Psoas muscle (tissue), 8 donors: ENCODE results near the gene CACNG3. TPM values are rescaled to one million over a fixed set of nuclear protein-coding genes. Genes with fewer than 3 reads are reported as not detected.

Experiments used
- ATAC-seq, 4 donors: fragments of 200-7000 bp; cut with Tn5 transposase; one replicate each; pipeline ENCODE4 v1.9.1; 2020; ENCODE audit warnings: moderate library complexity in 3 of 4, mild to moderate bottlenecking in 2 of 4
- DNase-seq, 2 donors: peaks; one replicate each; pipeline ENCODE4 v3.0.0-alpha.2; 2020
- H3K27ac ChIP-seq: fragments of 200-600 bp; one replicate; pipeline ENCODE4 v1.8.0; 2022
- H3K27me3 ChIP-seq, 3 donors: fragments of 200-600 bp in 1 of 3; one replicate each; pipeline versions ENCODE4 v1.6.1 to v1.8.0; 2013 to 2022; ENCODE audit warnings: low read length in 2 of 3, mild to moderate bottlenecking in 2 of 3, moderate library complexity in 1 of 3; ENCODE audit not compliant: insufficient read depth in 3 of 3
- H3K36me3 ChIP-seq, 2 donors: fragments of 200-600 bp in 1 of 2; one replicate each; pipeline versions ENCODE4 v1.6.1 to v1.8.0; 2013 to 2022; ENCODE audit warnings: low read depth in 1 of 2, mild to moderate bottlenecking in 1 of 2, moderate library complexity in 1 of 2; ENCODE audit not compliant: insufficient read depth in 1 of 2
- H3K4me1 ChIP-seq: fragments of 200-600 bp; one replicate; pipeline ENCODE4 v1.8.0; 2022
- H3K4me3 ChIP-seq: fragments of 200-600 bp; one replicate; pipeline ENCODE4 v1.8.0; 2022; ENCODE audit warnings: mild to moderate bottlenecking
- H3K9me3 ChIP-seq: fragments of 200-600 bp; one replicate; pipeline ENCODE4 v1.8.0; 2022
- CTCF ChIP-seq: fragments of 200-600 bp; IDR thresholded peaks from one replicate; pipeline ENCODE4 v1.8.0; 2022; ENCODE audit warnings: antibody characterized with exemption
- WGBS, 3 donors: extraction: QIAGEN DNeasy Blood & Tissue Kit; methylation state at CpG; one replicate each; pipeline versions ENCODE4 v1.1.6 to v1.1.7; 2013; 5-methylcytosine and 5-hydroxymethylcytosine counted together
- intact Hi-C, 2 donors: fragments of 100-400 bp; cut with DNase I; formaldehyde crosslinking; loops; one replicate each; pipeline versions ENCODE4 v1.11.0 to v1.14.2; 2022
- polyA plus RNA-seq, 3 donors: library from polyadenylated mRNA; stranded (reverse); fragments of 200-250 nt; gene quantifications; one replicate each; pipeline ENCODE4 v1.2.3, GENCODE V29; 2013
- total RNA-seq, 4 donors: library from RNA; stranded (reverse); fragmentation: NEBNext Ultra II Directional in 2 of 4; extraction: Animal tissue kit (Norgen Biotek cat#: 25700) in 2 of 4; gene quantifications; one replicate each; pipeline versions ENCODE4 v1.2.1 to v1.2.4, GENCODE V29; 2021 to 2023
- donor health status: healthy with polysubstance abuse.
- donor health status: DM: no; HTN: no; CAD: no; lungs with moderate emphysema.
- donor health status: Bipolar disorder and iron deficiency.
- donor health status: healthy.
- donor health status: DM: yes; HTN: yes; CAD: no.
- donor health status: DM: no; HTN: no; CAD: no.
- donor health status: DM: no; HTN: no; CAD: no.
- donor health status: DM: yes; HTN: yes; CAD: no.

CACNG3 gene
- total and polyA plus RNA-seq, 7 donors: 0.03 TPM; not detected in 6

DNA sequence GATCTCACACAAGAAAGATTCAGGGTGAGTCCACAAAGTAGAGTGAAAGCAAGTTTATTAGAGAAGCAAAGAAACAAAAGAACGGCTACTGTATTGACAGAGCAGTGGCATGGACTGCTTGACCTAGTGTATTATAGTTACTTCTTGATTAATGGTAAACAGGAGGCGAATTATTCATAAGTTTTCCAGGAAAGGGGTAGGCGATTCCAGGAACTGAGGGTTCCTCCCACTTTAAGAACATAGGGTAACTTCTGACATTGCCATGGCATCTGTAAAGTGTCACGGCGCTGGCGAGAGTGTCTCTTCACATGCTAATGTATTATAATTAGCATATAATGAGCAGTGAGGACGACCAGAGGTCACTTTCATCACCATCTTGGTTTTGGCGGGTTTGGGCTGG is 93.2 kb downstream of the CACNG3 start:
- no peak for TF ChIP-seq CTCF
- ATAC-seq (no peak), DNase-seq (no peak)
- Histone ChIP-seq H3K9me3 (no peaks in the 10 kb centered on the region), H3K4me1 (no peaks in the 10 kb centered on the region), H3K27me3 (peaks cover 0 to 2% (median 0%) of the 10 kb centered on the region in 3 donors), H3K27ac (no peak overlapping the region), H3K36me3 (no peaks in the 10 kb centered on the region), H3K4me3 (no peak overlapping the region)
- 67 to 74% (median 69%) methylated on average over 8 of the region's 8 CpGs for WGBS, 3 donors
- intact Hi-C loops: no loop called here

DNA sequence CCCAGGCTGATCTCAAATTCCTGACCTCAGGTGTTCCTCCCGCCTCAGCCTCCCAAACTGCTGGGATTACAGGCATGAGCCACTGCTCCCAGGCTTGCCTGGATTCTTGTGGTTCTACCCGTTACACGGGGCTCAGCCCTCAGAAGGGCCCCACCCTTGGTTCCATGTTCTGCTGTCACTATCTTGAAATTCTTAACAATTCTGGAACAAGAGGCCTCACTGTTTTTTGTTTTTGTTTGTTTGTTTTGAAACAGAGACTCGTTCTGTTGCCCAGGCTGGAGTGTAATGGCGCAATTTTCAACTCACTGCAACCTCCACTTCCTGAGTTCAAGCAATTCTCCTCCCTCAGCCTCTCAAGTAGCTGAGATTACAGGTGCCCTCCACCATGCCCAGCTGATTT is 96.6 kb downstream of the CACNG3 start:
- 69 to 77% (median 74%) methylated on average over 5 of the region's 5 CpGs for whole genome bisulfite sequencing, 3 donors
- no peak for TF ChIP-seq CTCF

DNA sequence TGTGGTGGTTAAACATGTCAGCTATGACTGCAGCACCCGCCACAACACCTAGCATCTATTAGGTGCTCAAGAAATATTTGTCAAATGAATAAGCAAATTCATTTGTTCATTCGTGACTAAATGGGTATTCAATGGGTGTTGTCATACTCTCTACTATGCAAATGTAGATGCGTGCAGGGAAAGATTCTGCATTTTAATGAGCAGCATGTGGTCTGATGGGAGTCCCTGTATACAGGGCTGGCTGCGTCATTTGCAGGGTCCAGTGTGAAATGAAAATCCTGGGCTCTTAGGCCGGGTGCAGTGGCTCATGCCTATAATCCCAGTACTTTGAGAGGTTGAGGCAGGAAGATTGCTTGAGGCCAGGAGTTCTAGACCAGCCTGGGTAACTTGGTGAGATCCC is 97.5 kb downstream of the CACNG3 start:
- no peak overlapping the region for H3K27ac ChIP-seq
- WGBS, 3 donors: 65 to 74% (median 67%) methylated on average over 5 of the region's 5 CpGs
- H3K27me3 ChIP-seq: no peaks in the 10 kb centered on the region
- no peaks in the 10 kb centered on the region for H3K4me1 ChIP-seq
- no peaks in the 10 kb centered on the region for H3K9me3 ChIP-seq
- no peak overlapping the region for H3K4me3 ChIP-seq
- TF ChIP-seq CTCF: no peak
- H3K36me3 ChIP-seq: no peaks in the 10 kb centered on the region
- ATAC-seq: no peak
- DNase-seq: no peak
- intact Hi-C loops: no loop called here

More for the DNA sequence above, 96.6 kb downstream of the CACNG3 start:
- Histone ChIP-seq H3K4me3 (no peak overlapping the region), H3K27me3 (no peaks in the 10 kb centered on the region), H3K36me3 (no peaks in the 10 kb centered on the region), H3K4me1 (no peaks in the 10 kb centered on the region), H3K27ac (no peak overlapping the region), H3K9me3 (no peaks in the 10 kb centered on the region)
- ATAC-seq: no peak
- DNase-seq: no peak
- intact Hi-C loops: no loop called here

GRCh38 chr16:24357511-24357910 is 101.4 kb downstream of the CACNG3 start:
- TF ChIP-seq CTCF: no peak
- WGBS, 3 donors: 74 to 75% (median 75%) methylated on average over 7 of the region's 7 CpGs
- Histone ChIP-seq H3K9me3 (no peaks in the 10 kb centered on the region), H3K27me3 (no peaks in the 10 kb centered on the region), H3K27ac (no peak overlapping the region), H3K36me3 (no peaks in the 10 kb centered on the region), H3K4me3 (no peak overlapping the region), H3K4me1 (no peaks in the 10 kb centered on the region)
- ATAC-seq: no peak
- intact Hi-C loops: no loop called here
- DNase-seq: no peak

- H3K36me3 ChIP-seq: no peaks in the 10 kb centered on the region
These were observed 102.0 kb downstream of the CACNG3 start for GRCh38 chr16:24358117-24358516.

More at GRCh38 chr16:24358117-24358516, 102.0 kb downstream of the CACNG3 start:
- intact Hi-C loops: no loop called here
- ATAC-seq: no peak
- H3K4me3 ChIP-seq: no peak overlapping the region
- no peak for DNase-seq
- no peak overlapping the region for H3K27ac ChIP-seq
- H3K27me3 ChIP-seq: no peaks in the 10 kb centered on the region
- H3K4me1 ChIP-seq: no peaks in the 10 kb centered on the region
- TF ChIP-seq CTCF: no peak
- H3K9me3 ChIP-seq: no peaks in the 10 kb centered on the region
- 67 to 75% (median 70%) methylated on average over 5 of the region's 5 CpGs for WGBS, 3 donors
